ENCODE data around the gene ZNF813. TPM values are rescaled to one million over a fixed set of nuclear protein-coding genes. Genes with fewer than 3 reads are reported as not detected.
"Not testable (repeated sequence)": the region's sequence is repeated elsewhere in the genome, so short reads cannot be mapped to it uniquely, and the experiment has no call there.

ZNF813 gene
- 5.8 TPM for polyA plus RNA-seq (2013, experiment 1 of 2)
- 5.7 TPM for polyA plus RNA-seq (2013, experiment 2 of 2)

DNA sequence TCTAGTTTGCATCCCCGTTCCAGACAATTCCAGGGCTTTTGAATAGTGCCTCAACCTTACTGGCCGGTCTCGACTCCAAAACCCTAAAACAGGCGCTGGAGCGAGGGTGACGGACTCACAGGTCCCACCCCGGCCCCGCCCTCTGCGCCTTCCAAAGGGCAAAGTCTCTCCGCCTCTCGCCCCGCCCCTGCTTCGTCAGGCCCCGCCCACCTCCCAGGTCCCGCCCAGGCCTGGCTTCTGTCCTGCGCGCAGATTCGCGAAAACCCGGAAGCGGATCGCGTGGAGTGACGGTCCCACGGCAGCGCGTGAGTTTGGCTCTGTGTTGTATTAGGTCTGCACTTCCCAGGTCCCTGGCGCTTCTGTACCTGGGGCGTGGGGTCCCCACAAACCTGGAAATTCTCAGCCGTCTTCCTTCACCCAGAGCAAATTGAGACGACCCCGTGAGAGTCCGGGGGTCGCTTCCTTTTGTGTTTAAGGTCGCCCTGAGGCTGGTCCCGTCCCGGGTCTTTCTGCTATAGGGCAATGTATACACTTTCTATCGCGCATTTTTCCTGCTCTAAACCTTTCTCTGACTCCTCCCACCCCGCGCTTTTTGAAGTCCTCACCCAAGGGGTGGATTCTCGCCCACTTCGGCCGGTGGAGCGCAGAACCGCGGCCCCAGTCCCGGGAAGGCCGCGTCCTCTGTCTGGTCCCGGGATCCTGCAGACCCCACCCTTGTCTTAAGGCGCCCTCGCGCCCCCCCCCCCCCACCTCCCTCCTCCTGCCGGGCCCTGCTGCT lies at the start of gene ZNF813:
Gene ZNF813, plus strand, starts transcription at position 249 of the 778 bp plus-strand sequence. CDS start 16,090 bp downstream, outside the sequence.
- Histone ChIP-seq H3K56ac (ENCODE audit: low read length) (peak within 1 kb of the TSS; percentile 88), H3K27me3 (ENCODE audit: insufficient read depth, low read length, poor library complexity) (no peaks in the 10 kb centered on the region), H3K27ac (ENCODE audit: low read depth, low read length) (peak within 1 kb of the TSS; percentile 95), H2AK5ac (ENCODE audit: low read length) (no peak within 1 kb of the TSS), H3K4me1 (ENCODE audit: control insufficient read depth, low read depth, low read length) (no peaks in the 10 kb centered on the region), H4K5ac (ENCODE audit: low read length) (no peak within 1 kb of the TSS), H2BK15ac (replicated peaks; ENCODE audit: low read depth) (no peak within 1 kb of the TSS), H3K23ac (ENCODE audit: low read length) (no peak within 1 kb of the TSS), H3K18ac (ENCODE audit: low read length) (peak within 1 kb of the TSS; percentile 87), H3K4me3 (ENCODE audit: low read length) (peak within 1 kb of the TSS; percentile 81), H4K8ac (ENCODE audit: low read depth, low read length) (no peak within 1 kb of the TSS), H2BK5ac (ENCODE audit: low read length) (peak within 1 kb of the TSS; percentile 63), H3K79me1 (ENCODE audit: low read length) (peaks cover 4% of the 10 kb centered on the region), H3K79me2 (ENCODE audit: control insufficient read depth, insufficient read depth, low read length) (peaks cover 5% of the 10 kb centered on the region), H3K36me3 (ENCODE audit: control insufficient read depth, insufficient read depth, low read length) (no peaks in the 10 kb centered on the region), H3K9ac (ENCODE audit: low read length) (peak within 1 kb of the TSS; percentile 88), H2BK120ac (ENCODE audit: low read depth, low read length) (peak within 1 kb of the TSS; percentile 95), H3K4ac (ENCODE audit: low read depth, low read length) (peak within 1 kb of the TSS; percentile 99), H3K4me2 (ENCODE audit: low read length) (peak within 1 kb of the TSS; percentile 75)
- no CpG with 5 or more reads among the region's 55 CpGs for WGBS (ENCODE audit: extremely low coverage, insufficient coverage, low lambda C conversion rate)
- DNase-seq = peak; percentile 93

DNA sequence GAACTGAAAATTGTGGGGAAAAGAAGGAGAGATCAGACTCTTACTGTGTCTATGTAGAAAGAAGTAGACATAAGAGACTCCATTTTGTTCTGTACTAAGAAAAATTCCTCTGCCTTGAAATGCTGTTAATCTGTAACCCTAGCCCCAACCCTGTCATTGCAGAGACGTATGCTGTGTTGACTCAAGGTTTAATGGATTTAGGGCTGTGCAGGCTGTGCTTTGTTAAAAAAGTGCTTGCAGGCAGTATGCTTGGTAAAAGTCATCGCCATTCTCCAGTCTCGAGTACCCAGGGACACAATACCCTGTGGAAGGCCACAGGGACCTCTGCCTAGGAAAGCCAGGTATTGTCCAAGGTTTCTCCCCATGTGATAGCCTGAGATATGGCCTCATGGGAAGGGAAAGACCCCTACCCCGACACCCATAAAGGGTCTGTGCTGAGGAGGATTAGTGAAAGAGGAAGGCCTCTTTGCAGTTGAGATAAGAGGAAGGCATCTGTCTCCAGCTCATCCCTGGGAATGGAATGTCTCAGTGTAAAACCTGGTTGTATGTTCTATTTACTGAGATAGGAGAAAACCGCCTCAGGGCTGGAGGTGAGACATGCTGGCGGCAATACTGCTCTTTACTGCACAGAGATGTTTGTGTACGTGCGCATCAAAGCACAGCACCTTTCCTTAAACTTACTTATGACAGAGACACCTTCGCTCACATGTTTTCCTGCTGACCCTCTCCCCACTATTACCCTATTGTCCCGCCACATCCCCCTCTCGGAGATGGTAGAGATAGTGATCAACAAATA lies 46.8 kb upstream of the ZNF813 start:
- DNase-seq = peak; percentile 63
- not testable (repeated sequence) for H3K36me3 ChIP-seq (ENCODE audit: control insufficient read depth, insufficient read depth, low read length); H3K9ac ChIP-seq (ENCODE audit: low read length); H2AK5ac ChIP-seq (ENCODE audit: low read length); H3K23ac ChIP-seq (ENCODE audit: low read length); H3K27ac ChIP-seq (ENCODE audit: low read depth, low read length); H3K4me3 ChIP-seq (ENCODE audit: low read length); H2BK120ac ChIP-seq (ENCODE audit: low read depth, low read length); H3K4ac ChIP-seq (ENCODE audit: low read depth, low read length); H2BK15ac ChIP-seq (replicated peaks; ENCODE audit: low read depth); H4K8ac ChIP-seq (ENCODE audit: low read depth, low read length); H3K79me2 ChIP-seq (ENCODE audit: control insufficient read depth, insufficient read depth, low read length); H3K18ac ChIP-seq (ENCODE audit: low read length); H3K27me3 ChIP-seq (ENCODE audit: insufficient read depth, low read length, poor library complexity); H4K5ac ChIP-seq (ENCODE audit: low read length); H3K4me1 ChIP-seq (ENCODE audit: control insufficient read depth, low read depth, low read length); H3K79me1 ChIP-seq (ENCODE audit: low read length); H3K56ac ChIP-seq (ENCODE audit: low read length); H2BK5ac ChIP-seq (ENCODE audit: low read length); H3K4me2 ChIP-seq (ENCODE audit: low read length)
- no CpG with 5 or more reads among the region's 11 CpGs for WGBS (ENCODE audit: extremely low coverage, insufficient coverage, low lambda C conversion rate)

DNA sequence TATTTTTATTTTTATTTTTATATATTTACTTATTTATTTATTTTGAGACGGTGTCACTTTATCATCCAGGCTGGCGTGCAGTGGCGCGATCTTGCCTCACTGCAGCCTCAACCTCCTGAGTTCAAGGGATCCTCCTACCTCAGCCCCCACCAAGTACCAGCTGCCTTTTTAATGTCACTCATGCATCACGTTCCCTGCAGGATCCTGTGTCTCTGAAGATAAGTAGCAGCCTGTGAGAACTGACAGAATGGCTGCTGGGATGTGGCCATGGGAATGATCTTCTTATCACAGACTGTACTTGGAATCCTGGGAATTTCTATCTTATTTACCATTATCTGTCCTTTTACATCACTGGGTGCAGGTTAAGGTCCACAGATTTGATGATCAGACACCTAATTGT lies 45.0 kb upstream of the ZNF813 start:
- Histone ChIP-seq H3K79me2 (ENCODE audit: control insufficient read depth, insufficient read depth, low read length) (no peaks in the 10 kb centered on the region), H4K8ac (ENCODE audit: low read depth, low read length) (no peak overlapping the region), H4K5ac (ENCODE audit: low read length) (no peak overlapping the region), H3K18ac (ENCODE audit: low read length) (no peak overlapping the region), H3K56ac (ENCODE audit: low read length) (no peak overlapping the region), H3K27ac (ENCODE audit: low read depth, low read length) (no peak overlapping the region), H2BK15ac (replicated peaks; ENCODE audit: low read depth) (no peak overlapping the region), H3K4ac (ENCODE audit: low read depth, low read length) (no peak overlapping the region), H2BK120ac (ENCODE audit: low read depth, low read length) (no peak overlapping the region), H3K4me2 (ENCODE audit: low read length) (no peak overlapping the region), H3K36me3 (ENCODE audit: control insufficient read depth, insufficient read depth, low read length) (no peaks in the 10 kb centered on the region), H3K9ac (ENCODE audit: low read length) (no peak overlapping the region), H3K23ac (ENCODE audit: low read length) (no peak overlapping the region), H2BK5ac (ENCODE audit: low read length) (no peak overlapping the region), H3K27me3 (ENCODE audit: insufficient read depth, low read length, poor library complexity) (no peaks in the 10 kb centered on the region), H3K79me1 (ENCODE audit: low read length) (no peaks in the 10 kb centered on the region), H3K4me1 (ENCODE audit: control insufficient read depth, low read depth, low read length) (no peaks in the 10 kb centered on the region), H3K4me3 (ENCODE audit: low read length) (no peak overlapping the region), H2AK5ac (ENCODE audit: low read length) (no peak overlapping the region)
- WGBS (ENCODE audit: extremely low coverage, insufficient coverage, low lambda C conversion rate) = no CpG with 5 or more reads among the region's 5 CpGs
- DNase-seq = peak; percentile 74

DNA sequence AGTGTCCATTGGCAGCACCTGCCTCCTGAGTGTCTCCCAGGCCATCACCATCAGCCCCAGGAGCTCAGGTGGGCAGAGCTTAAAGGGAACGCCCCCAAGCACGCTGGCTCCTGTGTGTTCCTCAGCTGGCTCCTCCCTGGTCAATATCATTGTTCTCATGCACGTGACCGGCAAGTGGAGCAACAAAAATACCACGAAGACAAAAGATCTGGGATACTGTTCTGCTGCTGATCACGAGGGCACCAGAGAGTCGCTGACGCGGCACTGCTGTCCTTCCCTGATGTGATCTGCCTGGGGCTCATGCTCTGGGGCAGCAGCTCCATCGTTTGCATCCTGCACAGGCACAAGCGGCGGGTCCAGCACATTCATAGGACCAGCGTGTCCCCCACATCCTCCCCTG lies 44.5 kb upstream of the ZNF813 start:
- not testable (repeated sequence) for H2BK120ac ChIP-seq (ENCODE audit: low read depth, low read length); H3K18ac ChIP-seq (ENCODE audit: low read length); H4K8ac ChIP-seq (ENCODE audit: low read depth, low read length); H3K4ac ChIP-seq (ENCODE audit: low read depth, low read length); H2AK5ac ChIP-seq (ENCODE audit: low read length); H3K79me1 ChIP-seq (ENCODE audit: low read length); H3K79me2 ChIP-seq (ENCODE audit: control insufficient read depth, insufficient read depth, low read length); H3K9ac ChIP-seq (ENCODE audit: low read length); H3K56ac ChIP-seq (ENCODE audit: low read length); H3K4me3 ChIP-seq (ENCODE audit: low read length); H3K23ac ChIP-seq (ENCODE audit: low read length); H3K27ac ChIP-seq (ENCODE audit: low read depth, low read length); H4K5ac ChIP-seq (ENCODE audit: low read length); H2BK5ac ChIP-seq (ENCODE audit: low read length); H3K27me3 ChIP-seq (ENCODE audit: insufficient read depth, low read length, poor library complexity); H3K4me1 ChIP-seq (ENCODE audit: control insufficient read depth, low read depth, low read length); H3K36me3 ChIP-seq (ENCODE audit: control insufficient read depth, insufficient read depth, low read length); H3K4me2 ChIP-seq (ENCODE audit: low read length); H2BK15ac ChIP-seq (replicated peaks; ENCODE audit: low read depth)
- peak; percentile 46 for DNase-seq
- no CpG with 5 or more reads among the region's 13 CpGs for WGBS (ENCODE audit: extremely low coverage, insufficient coverage, low lambda C conversion rate)

DNA sequence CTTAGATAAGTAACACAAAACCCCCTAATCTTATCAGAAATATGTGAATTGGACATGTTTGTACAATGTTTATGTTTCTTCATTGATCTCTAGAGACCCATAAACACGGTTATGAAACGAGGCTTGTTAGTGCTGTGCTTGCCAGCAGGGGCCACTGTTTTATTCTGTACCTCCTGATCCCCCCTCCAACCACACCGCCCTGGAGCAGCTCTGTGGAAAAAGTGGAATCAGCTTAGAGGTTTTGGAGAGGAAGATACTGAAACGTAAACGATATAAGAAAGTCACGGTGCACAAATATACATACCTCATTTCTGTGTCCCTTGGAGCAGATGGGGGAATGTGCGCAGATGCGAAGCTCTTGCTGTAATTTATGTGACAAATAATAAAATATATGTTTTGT lies 43.9 kb upstream of the ZNF813 start:
- not testable (repeated sequence) for H3K18ac ChIP-seq (ENCODE audit: low read length); H3K27ac ChIP-seq (ENCODE audit: low read depth, low read length); H3K4me1 ChIP-seq (ENCODE audit: control insufficient read depth, low read depth, low read length); H3K9ac ChIP-seq (ENCODE audit: low read length); H3K79me2 ChIP-seq (ENCODE audit: control insufficient read depth, insufficient read depth, low read length); H4K8ac ChIP-seq (ENCODE audit: low read depth, low read length); H3K4me3 ChIP-seq (ENCODE audit: low read length); H3K4me2 ChIP-seq (ENCODE audit: low read length); H2BK5ac ChIP-seq (ENCODE audit: low read length); H3K36me3 ChIP-seq (ENCODE audit: control insufficient read depth, insufficient read depth, low read length); H3K27me3 ChIP-seq (ENCODE audit: insufficient read depth, low read length, poor library complexity); H3K79me1 ChIP-seq (ENCODE audit: low read length); H3K4ac ChIP-seq (ENCODE audit: low read depth, low read length); H2BK15ac ChIP-seq (replicated peaks; ENCODE audit: low read depth); H4K5ac ChIP-seq (ENCODE audit: low read length); H2BK120ac ChIP-seq (ENCODE audit: low read depth, low read length); H3K56ac ChIP-seq (ENCODE audit: low read length); H2AK5ac ChIP-seq (ENCODE audit: low read length); H3K23ac ChIP-seq (ENCODE audit: low read length)
- DNase-seq = peak; percentile 36
- WGBS (ENCODE audit: extremely low coverage, insufficient coverage, low lambda C conversion rate) = no CpG with 5 or more reads among the region's 8 CpGs
